Neural cell (in vitro differentiated cells): ENCODE data around the gene SGK2.

Source experiments
- CTCF ChIP-seq: fragments of 450-650 bp; IDR thresholded peaks from 2 replicates; pipeline ENCODE4 v1.5.1; 2014; ENCODE audit warnings: antibody characterized with exemption, mild to moderate bottlenecking, moderate library complexity; ENCODE audit not compliant: poor library complexity, severe bottlenecking
- EP300 ChIP-seq: fragments of 450-650 bp; conservative IDR thresholded peaks from 2 replicates; pipeline ENCODE4 v1.6.1; 2014; ENCODE audit warnings: antibody characterized with exemption, mild to moderate bottlenecking, moderate library complexity; ENCODE audit not compliant: poor library complexity, severe bottlenecking
- EZH2 ChIP-seq: fragments of 200-600, 300-800 bp; shearing (Covaris generic), sonication (generic); IDR thresholded peaks from 2 replicates; pipeline ENCODE4 v1.6.1; 2014; ENCODE audit warnings: antibody characterized with exemption, low read length, borderline replicate concordance, mild to moderate bottlenecking; ENCODE audit not compliant: insufficient read depth, poor library complexity, severe bottlenecking
- MXI1 ChIP-seq: fragments of 450-650 bp; conservative IDR thresholded peaks from 2 replicates; pipeline ENCODE4 v1.6.1; 2014; ENCODE audit warnings: antibody characterized with exemption, mild to moderate bottlenecking; ENCODE audit not compliant: poor library complexity, severe bottlenecking
- POLR2AphosphoS5 ChIP-seq: IDR thresholded peaks from 2 replicates; pipeline ENCODE4 v1.6.1; 2012
- RAD21 ChIP-seq: fragments of 450-650 bp; conservative IDR thresholded peaks from 2 replicates; pipeline ENCODE4 v1.6.1; 2014; ENCODE audit warnings: antibody characterized with exemption, mild to moderate bottlenecking, moderate library complexity
- SMC3 ChIP-seq: fragments of 450-650 bp; conservative IDR thresholded peaks from 2 replicates; pipeline ENCODE4 v1.6.1; 2014; ENCODE audit warnings: antibody characterized with exemption, mild to moderate bottlenecking, moderate library complexity; ENCODE audit not compliant: poor library complexity
- TAF1 ChIP-seq: IDR thresholded peaks from 2 replicates; pipeline ENCODE4 v1.6.1; 2012; ENCODE audit warnings: low read depth
- TF ChIP-seq, protein P1 (sequence below): IDR thresholded peaks from 2 replicates; pipeline ENCODE4 v1.6.1; 2012; ENCODE audit warnings: borderline replicate concordance

- TF ChIP-seq, protein P1, sequence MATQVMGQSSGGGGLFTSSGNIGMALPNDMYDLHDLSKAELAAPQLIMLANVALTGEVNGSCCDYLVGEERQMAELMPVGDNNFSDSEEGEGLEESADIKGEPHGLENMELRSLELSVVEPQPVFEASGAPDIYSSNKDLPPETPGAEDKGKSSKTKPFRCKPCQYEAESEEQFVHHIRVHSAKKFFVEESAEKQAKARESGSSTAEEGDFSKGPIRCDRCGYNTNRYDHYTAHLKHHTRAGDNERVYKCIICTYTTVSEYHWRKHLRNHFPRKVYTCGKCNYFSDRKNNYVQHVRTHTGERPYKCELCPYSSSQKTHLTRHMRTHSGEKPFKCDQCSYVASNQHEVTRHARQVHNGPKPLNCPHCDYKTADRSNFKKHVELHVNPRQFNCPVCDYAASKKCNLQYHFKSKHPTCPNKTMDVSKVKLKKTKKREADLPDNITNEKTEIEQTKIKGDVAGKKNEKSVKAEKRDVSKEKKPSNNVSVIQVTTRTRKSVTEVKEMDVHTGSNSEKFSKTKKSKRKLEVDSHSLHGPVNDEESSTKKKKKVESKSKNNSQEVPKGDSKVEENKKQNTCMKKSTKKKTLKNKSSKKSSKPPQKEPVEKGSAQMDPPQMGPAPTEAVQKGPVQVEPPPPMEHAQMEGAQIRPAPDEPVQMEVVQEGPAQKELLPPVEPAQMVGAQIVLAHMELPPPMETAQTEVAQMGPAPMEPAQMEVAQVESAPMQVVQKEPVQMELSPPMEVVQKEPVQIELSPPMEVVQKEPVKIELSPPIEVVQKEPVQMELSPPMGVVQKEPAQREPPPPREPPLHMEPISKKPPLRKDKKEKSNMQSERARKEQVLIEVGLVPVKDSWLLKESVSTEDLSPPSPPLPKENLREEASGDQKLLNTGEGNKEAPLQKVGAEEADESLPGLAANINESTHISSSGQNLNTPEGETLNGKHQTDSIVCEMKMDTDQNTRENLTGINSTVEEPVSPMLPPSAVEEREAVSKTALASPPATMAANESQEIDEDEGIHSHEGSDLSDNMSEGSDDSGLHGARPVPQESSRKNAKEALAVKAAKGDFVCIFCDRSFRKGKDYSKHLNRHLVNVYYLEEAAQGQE, result no peak
- TF ChIP-seq RAD21 (no peak), CTCF (no peak), EP300 (no peak), TAF1 (no peak), POLR2AphosphoS5 (no peak), EZH2 (no peak), MXI1 (no peak), SMC3 (no peak)
These were observed 46.9 kb upstream of the SGK2 start for GRCh38 chr20:43511879-43512278.
